ENCODE data around the gene MRPL43. TPM values are rescaled to one million over a fixed set of nuclear protein-coding genes. Genes with fewer than 3 reads are reported as not detected.

The MRPL43 gene
- polyA plus RNA-seq, 2 of the 4 experiments (the other 2 are of a cell fraction) = 76.3 to 83.4 TPM

- DNase-seq (ENCODE audit: low read depth in 1 of 2, low spot score in 1 of 2) = no peak
- Histone ChIP-seq H3K4me1 (peaks cover 3% of the 10 kb centered on the region; the same call in 2 of the 3 replicates), H3K4me2 (no peak overlapping the region), H3K27ac (no peak overlapping the region), H3K9me3 (no peaks in the 10 kb centered on the region), H3K4me3 (no peak overlapping the region)
- no peak for FAIRE-seq
- CTCF ChIA-PET = interaction anchor here (1.0 to 1.9 kb wide), 6 partner anchors 11 to 38 kb away, joined by 3 to 10 read pairs (median 6); partner anchors contain the start of gene SEMA4G
- no peak for TF ChIP-seq GATA3 (IDR thresholded peaks at IDR 0.05; ENCODE audit: borderline replicate concordance)
- no peak for TF ChIP-seq SREBF2 (IDR thresholded peaks at IDR 0.05)
- TF ChIP-seq ELK1 (IDR thresholded peaks at IDR 0.05; ENCODE audit: low read depth, low read length) = no peak
- no peak for TF ChIP-seq KDM1A (IDR thresholded peaks at IDR 0.05; ENCODE audit: low read depth)
- TF ChIP-seq KDM5A (IDR thresholded peaks at IDR 0.05) = no peak
- TF ChIP-seq POLR2AphosphoS2 (conservative IDR thresholded peaks at IDR 0.05; ENCODE audit: low read length) = no peak
- 68% methylated on average over 2 of the region's 2 CpGs for WGBS (ENCODE audit: missing lambda C conversion rate)
- POLR2A ChIA-PET = no interaction called here
- no peak for ATAC-seq
Observed at GRCh38 chr10:100980311-100980710, 7.0 kb downstream of the MRPL43 start.

GRCh38 chr10:100979791-100980272, 7.5 kb downstream of the MRPL43 start:
- WGBS (ENCODE audit: missing lambda C conversion rate) = 92% methylated on average over 16 of the region's 16 CpGs
- CTCF ChIA-PET = interaction anchor here (1.4 to 1.9 kb wide), 3 partner anchors 11 to 18 kb away, joined by 3 to 10 read pairs (median 7); partner anchors contain the start of gene SEMA4G
- no peaks in the 10 kb centered on the region for H3K9me3 ChIP-seq
- ATAC-seq (no peak), DNase-seq (ENCODE audit: low read depth in 1 of 2, low spot score in 1 of 2) (no peak), FAIRE-seq (no peak)
- no peak overlapping the region for H3K27ac ChIP-seq
- no peak overlapping the region for H3K4me2 ChIP-seq
- TF ChIP-seq POLR2AphosphoS2 (conservative IDR thresholded peaks at IDR 0.05; ENCODE audit: low read length) (no peak), TP53 (CRISPR knock-in tag; IDR thresholded peaks at IDR 0.05) (no peak), BCL3 (IDR thresholded peaks at IDR 0.05) (no peak), CBX8 (IDR thresholded peaks at IDR 0.05) (no peak), MAFK (IDR thresholded peaks at IDR 0.05; ENCODE audit: partially characterized antibody) (no peak)
- no peak overlapping the region for H3K4me3 ChIP-seq
- H3K4me1 ChIP-seq = no peaks in the 10 kb centered on the region; the same call in 2 of the 3 replicates
- POLR2A ChIA-PET = no interaction called here

- no peak for TF ChIP-seq NPAS2 (CRISPR knock-in tag; IDR thresholded peaks at IDR 0.05; ENCODE audit: borderline replicate concordance)
- TF ChIP-seq FOSL2 (IDR thresholded peaks at IDR 0.05) = no peak
- TF ChIP-seq FOSL2 (CRISPR knock-in tag; IDR thresholded peaks at IDR 0.05) = no peak
- TF ChIP-seq RFX5 (IDR thresholded peaks at IDR 0.05) = no peak
- no peak for TF ChIP-seq EP300 (IDR thresholded peaks at IDR 0.05)
- TF ChIP-seq KDM1A (IDR thresholded peaks at IDR 0.05; ENCODE audit: low read depth) = no peak
- TF ChIP-seq MAFK (IDR thresholded peaks at IDR 0.05; ENCODE audit: partially characterized antibody) = no peak
- TF ChIP-seq HEYL (CRISPR knock-in tag; IDR thresholded peaks at IDR 0.05) = no peak
- no peak for TF ChIP-seq RARB (CRISPR knock-in tag; IDR thresholded peaks at IDR 0.05)
- H3K4me3 ChIP-seq = no peak overlapping the region
- CTCF ChIA-PET = no interaction called here
- DNase-seq (ENCODE audit: low read depth in 1 of 2, low spot score in 1 of 2) (no peak), FAIRE-seq (no peak), ATAC-seq (no peak)
- WGBS (ENCODE audit: missing lambda C conversion rate) = 76% methylated on average over 9 of the region's 10 CpGs
- H3K4me2 ChIP-seq = no peak overlapping the region
- H3K9me3 ChIP-seq = no peaks in the 10 kb centered on the region
- no peaks in the 10 kb centered on the region for H3K4me1 ChIP-seq
- no peak overlapping the region for H3K27ac ChIP-seq
- POLR2A ChIA-PET = no interaction called here
Observed at GRCh38 chr10:100978901-100979195, 8.4 kb downstream of the MRPL43 start.

GRCh38 chr10:100978121-100978900, 9.0 kb downstream of the MRPL43 start:
- FAIRE-seq (no peak), ATAC-seq (no peak), DNase-seq (ENCODE audit: low read depth in 1 of 2, low spot score in 1 of 2) (no peak)
- 89% methylated on average over 13 of the region's 13 CpGs for WGBS (ENCODE audit: missing lambda C conversion rate)
- no peak for TF ChIP-seq CHD4 (IDR thresholded peaks at IDR 0.05; ENCODE audit: borderline replicate concordance)
- no peak for TF ChIP-seq ELK1 (IDR thresholded peaks at IDR 0.05; ENCODE audit: low read depth, low read length)
- TF ChIP-seq POLR2A (IDR thresholded peaks at IDR 0.05; ENCODE audit: low read length) = no peak
- no peak for TF ChIP-seq RNF2 (IDR thresholded peaks at IDR 0.05; ENCODE audit: borderline replicate concordance, low read depth)
- TF ChIP-seq RCOR1 (IDR thresholded peaks at IDR 0.05; ENCODE audit: low read depth, low read length) = no peak
- ChIA-PET CTCF (interaction anchor here (1.0 kb wide), 1 partner anchor 16 kb away, joined by 3 read pairs; no protein-coding TSS in a partner anchor), POLR2A (no interaction called here)
- no peak overlapping the region for H3K4me2 ChIP-seq
- no peaks in the 10 kb centered on the region for H3K9me3 ChIP-seq
- no peak overlapping the region for H3K27ac ChIP-seq
- no peaks in the 10 kb centered on the region for H3K4me1 ChIP-seq
- no peak overlapping the region for H3K4me3 ChIP-seq

Data from A549 (cell line).